ENCODE measurements around the gene TOGARAM2.

Gene TOGARAM2

GRCh38 chr2:28979576-28980366, 1.3 kb upstream of the TOGARAM2 start:
- in situ Hi-C loops (cut with MboI; ENCODE audit: low sequenced_read_pairs, unreplicated experiment): no loop called here
- TF ChIP-seq CTCF (IDR thresholded peaks at IDR 0.05; ENCODE audit: borderline replicate concordance, control extremely low read depth, extremely low read depth, insufficient read depth, missing control alignments): no peak
- DNase-seq (ENCODE audit: low spot score): no peak

- no peak for TF ChIP-seq CTCF (IDR thresholded peaks at IDR 0.05; ENCODE audit: borderline replicate concordance, control extremely low read depth, extremely low read depth, insufficient read depth, missing control alignments)
- in situ Hi-C loops (cut with MboI; ENCODE audit: low sequenced_read_pairs, unreplicated experiment): no loop called here
- DNase-seq (ENCODE audit: low spot score): no peak
Measured at GRCh38 chr2:28980368-28981015, 606 bp upstream of the TOGARAM2 start.

DNA sequence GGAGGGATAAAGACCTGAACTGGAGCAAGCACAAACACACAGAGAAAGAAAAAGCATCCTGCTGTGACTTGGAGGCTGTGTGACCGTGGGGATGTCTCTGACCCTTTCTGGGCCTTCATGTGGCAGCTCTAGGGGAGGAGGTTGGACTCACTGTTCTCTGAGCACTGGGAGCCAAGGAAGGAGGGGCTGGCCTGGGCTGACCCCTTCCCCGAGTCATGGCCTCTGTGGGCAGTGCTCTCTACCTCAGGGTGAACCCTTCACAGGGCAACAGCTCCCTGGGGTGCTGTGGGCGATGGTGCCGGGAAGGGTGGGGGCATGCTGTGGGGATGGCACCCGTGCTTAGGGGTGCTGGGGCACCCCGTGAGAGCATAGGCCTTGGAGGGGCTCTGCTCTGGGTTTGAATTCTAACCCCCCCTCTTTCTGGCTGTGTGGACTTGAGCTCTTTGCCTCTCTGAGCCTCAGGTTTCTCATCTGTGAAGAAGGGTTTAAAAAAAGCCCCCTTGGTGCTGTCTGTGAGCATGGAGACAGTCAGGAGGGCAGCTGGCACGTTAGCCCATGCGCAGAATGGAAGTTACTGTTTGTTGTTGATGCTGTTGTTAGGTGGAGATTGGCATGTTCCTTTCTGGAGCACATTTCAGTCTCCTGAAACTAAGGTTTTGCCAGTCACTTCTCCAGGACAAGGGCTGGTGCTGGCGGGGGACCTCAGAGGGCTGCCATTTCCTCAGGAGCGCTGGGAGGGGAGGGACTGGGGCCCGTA, 700 bp downstream of the TOGARAM2 start:
- no peak for TF ChIP-seq CTCF (IDR thresholded peaks at IDR 0.05; ENCODE audit: borderline replicate concordance, control extremely low read depth, extremely low read depth, insufficient read depth, missing control alignments)
- DNase-seq (ENCODE audit: low spot score): peak; percentile 17
- in situ Hi-C loops (cut with MboI; ENCODE audit: low sequenced_read_pairs, unreplicated experiment): no loop called here

GRCh38 chr2:28982381-28982950, 1.4 kb downstream of the TOGARAM2 start:
- DNase-seq (ENCODE audit: low spot score): no peak
- in situ Hi-C loops (cut with MboI; ENCODE audit: low sequenced_read_pairs, unreplicated experiment): no loop called here
- TF ChIP-seq CTCF (IDR thresholded peaks at IDR 0.05; ENCODE audit: borderline replicate concordance, control extremely low read depth, extremely low read depth, insufficient read depth, missing control alignments): no peak

DNA sequence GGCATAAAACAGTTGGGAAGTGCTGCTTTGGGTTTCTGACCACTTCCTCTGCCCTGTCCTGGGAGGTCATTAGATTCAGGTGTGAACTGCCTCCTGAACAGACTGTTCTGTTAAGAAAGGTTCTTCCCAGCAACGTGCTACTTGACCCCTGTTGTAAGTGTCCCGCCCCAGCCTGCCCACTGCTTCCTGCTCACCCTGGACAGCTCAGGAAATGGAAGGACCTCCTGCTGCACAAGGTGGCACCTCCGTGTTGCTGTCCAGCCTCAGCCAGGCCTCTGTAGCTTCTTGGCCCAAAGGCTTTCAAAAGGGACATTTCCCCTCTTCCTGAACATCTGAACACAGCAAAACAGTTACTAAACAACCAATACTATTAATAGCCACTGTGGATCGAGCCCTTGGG, 5.3 kb downstream of the TOGARAM2 start:
- TF ChIP-seq CTCF (IDR thresholded peaks at IDR 0.05; ENCODE audit: borderline replicate concordance, control extremely low read depth, extremely low read depth, insufficient read depth, missing control alignments): no peak
- DNase-seq (ENCODE audit: low spot score): no peak

DNA sequence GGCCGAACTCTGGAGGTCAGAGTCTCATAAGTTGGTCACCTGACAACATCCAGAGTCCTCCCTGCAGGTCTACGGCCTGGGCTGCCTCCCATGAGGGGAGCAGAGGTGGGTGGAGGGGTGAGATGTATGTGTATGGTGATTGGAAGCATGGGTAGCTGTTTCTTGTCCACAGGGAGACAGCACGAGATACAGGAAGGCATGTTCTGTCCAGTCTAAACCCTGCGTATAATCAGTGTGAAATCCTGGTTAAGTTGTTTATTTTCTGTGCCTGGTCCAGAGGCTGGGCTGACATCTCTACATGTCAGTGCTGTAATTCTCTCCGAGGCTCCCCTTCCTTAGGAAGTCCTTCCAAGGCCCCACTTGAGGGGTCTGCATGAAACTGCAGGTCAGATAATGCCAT, 8.9 kb downstream of the TOGARAM2 start:
- no peak for DNase-seq (ENCODE audit: low spot score)
- TF ChIP-seq CTCF (IDR thresholded peaks at IDR 0.05; ENCODE audit: borderline replicate concordance, control extremely low read depth, extremely low read depth, insufficient read depth, missing control alignments): no peak
- in situ Hi-C loops (cut with MboI; ENCODE audit: low sequenced_read_pairs, unreplicated experiment): no loop called here

More for the DNA sequence above, 5.3 kb downstream of the TOGARAM2 start:
- in situ Hi-C loops (cut with MboI; ENCODE audit: low sequenced_read_pairs, unreplicated experiment): no loop called here

Measured in GM13976 (cell line).